Nephron (organoid): Measurements from ENCODE around the gene CCDC180.

ENCODE experiments used
- H3K27ac Mint-ChIP-seq, 3 experiments: 2 replicates each; pipeline ENCODE4 v1.8.0; 2020; ENCODE audit warnings: mixed read lengths in 3 of 3, mild to moderate bottlenecking in 2 of 3, moderate library complexity in 1 of 3
- H3K27me3 Mint-ChIP-seq: 2 replicates; pipeline ENCODE4 v1.8.0; 2021; ENCODE audit warnings: low read depth, mild to moderate bottlenecking, moderate library complexity, mixed read lengths
- H3K36me3 Mint-ChIP-seq: 2 replicates; pipeline ENCODE4 v1.8.0; 2020; ENCODE audit warnings: low read depth, mixed read lengths
- H3K4me1 Mint-ChIP-seq: 2 replicates; pipeline ENCODE4 v1.8.0; 2020; ENCODE audit warnings: mixed read lengths
- H3K4me3 Mint-ChIP-seq, 3 experiments: 2 replicates each; pipeline ENCODE4 v1.8.0; 2020; ENCODE audit warnings: mild to moderate bottlenecking in 3 of 3, mixed read lengths in 3 of 3, moderate library complexity in 2 of 3
- H3K9me3 Mint-ChIP-seq: 2 replicates; pipeline ENCODE4 v1.8.0; 2020; ENCODE audit warnings: mixed read lengths
- CTCF ChIP-seq, 3 experiments: fragments of 200-600 bp; sonication (generic); IDR thresholded peaks; one replicate each; pipeline ENCODE4 v1.5.0; 2021; ENCODE audit warnings: antibody characterized with exemption in 3 of 3; ENCODE audit not compliant: unreplicated experiment in 3 of 3

Gene CCDC180

GRCh38 chr9:97305501-97306298 lies 1.8 kb upstream of the CCDC180 start:
- H3K4me1 Mint-ChIP-seq, result no peaks in the 10 kb centered on the region
- TF ChIP-seq CTCF (IDR thresholded peaks at IDR 0.05; ENCODE audit: unreplicated experiment in 3 of 3), result no peak
- peaks cover 27% of the 10 kb centered on the region for H3K9me3 Mint-ChIP-seq
- no peaks in the 10 kb centered on the region for H3K27me3 Mint-ChIP-seq
- H3K4me3 Mint-ChIP-seq, result no peak overlapping the region
- H3K36me3 Mint-ChIP-seq, result peaks cover 34% of the 10 kb centered on the region
- no peak overlapping the region for H3K27ac Mint-ChIP-seq

GRCh38 chr9:97307091-97307490 lies 368 bp upstream of the CCDC180 start:
- no peak overlapping the region for H3K27ac Mint-ChIP-seq
- H3K36me3 Mint-ChIP-seq, result peaks cover 25% of the 10 kb centered on the region
- H3K27me3 Mint-ChIP-seq, result no peaks in the 10 kb centered on the region
- H3K4me3 Mint-ChIP-seq, result no peak overlapping the region
- TF ChIP-seq CTCF (IDR thresholded peaks at IDR 0.05; ENCODE audit: unreplicated experiment in 3 of 3), result peak in 2 of 3 experiments; percentile 11 to 13
- peaks cover 15% of the 10 kb centered on the region for H3K9me3 Mint-ChIP-seq
- H3K4me1 Mint-ChIP-seq, result no peaks in the 10 kb centered on the region

- no peak for TF ChIP-seq CTCF (IDR thresholded peaks at IDR 0.05; ENCODE audit: unreplicated experiment in 3 of 3)
- Mint-ChIP-seq H3K27ac (no peak overlapping the region), H3K27me3 (no peaks in the 10 kb centered on the region), H3K36me3 (peaks cover 20% of the 10 kb centered on the region), H3K9me3 (peaks cover 3% of the 10 kb centered on the region), H3K4me1 (no peaks in the 10 kb centered on the region), H3K4me3 (no peak overlapping the region)
Observed at GRCh38 chr9:97309260-97309659, 1.8 kb downstream of the CCDC180 start.

GRCh38 chr9:97310023-97310422 lies 2.6 kb downstream of the CCDC180 start:
- Mint-ChIP-seq H3K27ac (no peak overlapping the region), H3K9me3 (no peaks in the 10 kb centered on the region), H3K4me3 (no peak overlapping the region), H3K36me3 (peaks cover 20% of the 10 kb centered on the region), H3K4me1 (no peaks in the 10 kb centered on the region), H3K27me3 (no peaks in the 10 kb centered on the region)
- no peak for TF ChIP-seq CTCF (IDR thresholded peaks at IDR 0.05; ENCODE audit: unreplicated experiment in 3 of 3)

- no peak overlapping the region for H3K4me3 Mint-ChIP-seq
- H3K27ac Mint-ChIP-seq, result no peak overlapping the region
- TF ChIP-seq CTCF (IDR thresholded peaks at IDR 0.05; ENCODE audit: unreplicated experiment in 3 of 3), result no peak
Observed at GRCh38 chr9:97310896-97311295, 3.4 kb downstream of the CCDC180 start.

More at GRCh38 chr9:97310896-97311295, 3.4 kb downstream of the CCDC180 start:
- H3K4me1 Mint-ChIP-seq, result no peaks in the 10 kb centered on the region
- peaks cover 28% of the 10 kb centered on the region for H3K36me3 Mint-ChIP-seq
- no peaks in the 10 kb centered on the region for H3K9me3 Mint-ChIP-seq
- H3K27me3 Mint-ChIP-seq, result no peaks in the 10 kb centered on the region
